AG20443 (cell line): Measurements from ENCODE around the gene CD28.
"Not testable (repeated sequence)": the region's sequence is repeated elsewhere in the genome, so short reads cannot be mapped to it uniquely, and the experiment has no call there.

ENCODE experiments used
- DNase-seq: peaks from one replicate; pipeline ENCODE4 v3.0.0; 2012; ENCODE audit warnings: low spot score, mixed read lengths

The CD28 gene

DNA sequence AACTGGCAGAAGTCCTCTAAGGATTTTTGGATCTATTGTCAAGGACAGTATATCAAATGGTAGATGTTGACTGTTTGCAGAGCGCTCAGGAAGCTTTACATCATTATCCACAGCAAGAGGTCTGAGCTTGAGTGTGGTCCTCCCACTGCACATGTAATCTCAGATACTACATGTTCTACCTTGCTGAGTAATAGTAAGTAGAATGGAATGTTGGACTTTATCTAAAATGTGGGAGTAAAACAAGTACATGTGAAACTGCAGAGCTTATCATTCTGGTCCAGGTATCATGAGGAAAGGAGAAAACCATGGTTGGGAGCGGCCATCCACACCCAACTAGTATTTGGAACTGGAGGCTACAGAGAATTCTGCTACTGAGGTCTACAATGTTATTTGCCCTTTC is 19.3 kb upstream of the CD28 start:
- DNase-seq = no peak

DNA sequence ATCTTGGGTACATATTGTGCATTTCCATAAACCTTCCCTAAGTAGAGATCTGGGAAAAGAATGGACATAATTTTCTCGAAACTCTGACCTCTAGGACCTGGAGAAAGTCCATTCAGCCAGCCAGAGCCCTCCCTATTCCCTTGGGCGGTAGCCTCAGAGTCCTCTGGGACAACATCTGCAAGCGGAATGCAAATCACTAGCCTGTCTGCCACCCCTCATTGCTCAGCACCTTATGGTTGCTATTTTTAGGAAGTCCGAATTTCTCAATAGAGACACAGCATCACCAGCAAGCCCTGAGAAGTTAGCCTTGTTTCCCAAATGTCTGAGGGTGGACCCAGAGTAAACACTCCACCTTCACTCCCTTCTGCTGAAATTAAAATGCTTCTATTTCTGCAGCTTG is 17.6 kb upstream of the CD28 start:
- peak; percentile 57 for DNase-seq

DNA sequence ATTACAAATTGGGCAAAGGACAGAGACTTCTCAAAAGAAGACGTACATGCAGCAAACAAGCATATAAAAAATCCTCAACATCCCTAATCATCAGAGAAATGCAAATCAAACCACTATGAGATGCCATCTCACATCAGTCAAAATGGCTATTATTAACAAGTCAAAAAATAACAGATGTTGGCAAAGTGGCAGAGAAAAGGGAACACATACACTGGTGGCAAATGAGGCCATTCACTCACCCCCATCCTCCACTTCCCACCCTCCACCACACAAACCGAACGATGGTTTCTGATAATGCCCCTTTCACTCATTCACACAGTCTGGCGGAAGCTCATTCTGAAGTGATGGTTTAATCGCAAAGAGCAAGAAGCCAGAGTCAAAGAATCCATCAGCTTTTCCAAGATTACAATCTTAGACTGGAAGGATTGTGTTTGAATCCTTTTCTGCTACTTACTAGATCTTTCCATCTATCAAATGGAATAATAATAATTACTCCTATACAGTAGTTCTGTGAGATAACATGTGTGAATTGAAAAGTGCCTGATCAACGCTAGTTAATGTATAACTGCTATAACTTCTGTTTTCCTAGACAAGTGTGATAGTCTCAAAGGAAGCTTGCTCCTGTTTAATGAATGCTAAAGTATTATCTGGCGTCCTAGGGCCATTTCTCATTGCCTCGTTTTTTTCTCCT is 16.9 kb upstream of the CD28 start:
- no peak for DNase-seq

DNA sequence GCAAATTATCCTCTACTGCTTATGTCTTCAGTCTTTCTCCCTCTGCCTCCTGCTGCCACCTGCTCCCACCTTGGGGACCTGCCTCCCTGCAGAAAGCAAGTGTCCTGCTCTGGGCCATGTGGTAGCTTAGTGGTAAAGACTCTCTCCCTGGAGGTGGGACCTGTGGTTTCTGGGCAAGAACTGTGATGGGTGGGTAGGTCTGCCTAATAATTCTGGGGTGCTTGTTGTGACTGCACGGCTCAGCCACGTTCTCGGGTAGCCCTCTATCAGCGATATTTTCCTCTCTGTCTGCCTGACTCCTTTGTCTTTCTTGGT is 16.4 kb upstream of the CD28 start:
- DNase-seq = no peak

DNA sequence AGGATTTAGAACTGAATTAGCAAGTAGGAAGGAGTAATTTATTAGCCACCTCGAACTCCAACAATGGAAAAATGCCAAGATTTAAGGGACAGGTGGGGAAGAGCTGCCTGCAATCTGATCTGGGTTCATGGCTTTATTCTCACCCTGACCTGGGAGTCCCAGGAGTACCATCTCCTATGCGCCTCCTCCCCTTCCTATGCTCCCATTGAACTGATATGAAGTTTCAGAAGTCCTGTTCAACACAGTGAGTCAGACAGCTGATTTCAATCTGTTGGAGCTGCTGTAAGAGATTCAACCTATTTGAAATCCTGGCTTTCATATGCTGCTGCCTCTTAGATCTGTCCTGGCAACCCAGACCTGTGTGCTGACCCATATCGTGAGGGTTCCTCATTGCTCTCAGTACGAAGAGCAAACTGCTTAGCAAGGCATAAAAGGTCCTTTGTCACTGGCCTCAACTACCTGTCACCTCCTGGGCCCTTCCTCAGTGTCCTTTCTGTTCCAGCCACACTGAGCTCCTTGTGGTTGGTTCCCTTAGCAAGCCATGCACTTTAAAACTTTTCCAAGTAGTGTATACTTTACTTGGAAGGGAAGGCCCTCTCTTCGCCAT is 15.9 kb upstream of the CD28 start:
- DNase-seq = peak; percentile 24

DNA sequence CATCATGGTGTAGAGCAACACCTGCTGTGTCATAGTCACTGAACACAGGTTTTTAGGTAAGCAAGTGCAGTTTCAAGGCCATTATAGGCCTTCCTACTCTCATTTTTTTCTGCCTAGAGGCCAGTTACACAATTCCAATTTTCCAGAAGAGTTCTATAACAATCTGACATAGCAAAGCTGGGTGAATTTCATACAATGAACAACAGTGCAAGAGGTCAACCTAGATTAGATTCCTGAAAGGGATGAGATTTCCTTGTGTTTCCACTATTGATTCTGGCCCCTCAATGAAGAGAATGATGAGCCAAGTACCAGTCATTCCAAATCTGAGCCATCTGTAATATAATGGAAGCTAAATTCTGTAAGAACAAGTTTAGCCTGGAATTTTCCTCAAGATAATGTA is 15.3 kb upstream of the CD28 start:
- DNase-seq = no peak

DNA sequence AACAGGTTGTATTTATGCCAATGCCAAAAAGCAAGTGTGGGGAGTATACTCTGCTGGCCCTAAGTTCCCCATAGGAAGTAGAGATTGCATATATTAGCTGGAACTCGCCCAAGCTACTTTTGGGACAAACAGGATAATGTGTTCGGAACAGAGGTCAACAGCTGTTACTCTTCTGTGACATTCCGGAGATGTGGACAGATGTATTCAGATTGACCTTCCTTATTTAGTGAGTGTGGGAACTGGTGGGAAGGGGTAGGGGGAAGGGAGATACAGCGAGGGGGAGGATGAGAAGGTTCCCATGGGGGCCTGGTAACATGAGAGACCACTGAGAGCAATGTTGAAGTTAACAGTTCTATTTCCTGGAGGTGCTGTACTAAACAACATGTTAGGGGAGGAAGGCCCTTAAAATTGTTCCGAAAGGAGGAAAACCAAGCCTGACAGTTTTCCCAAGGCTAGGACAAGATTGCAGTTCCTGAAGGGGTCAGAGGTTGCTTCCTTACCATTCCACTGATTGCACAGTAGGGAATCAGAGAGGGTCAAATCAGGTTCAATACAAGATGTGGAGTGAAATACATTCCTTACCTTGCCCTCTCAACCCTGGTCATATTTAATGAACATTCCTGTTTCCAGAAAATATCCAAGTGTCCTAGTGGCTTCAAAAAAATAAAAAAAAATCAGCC is 14.3 kb upstream of the CD28 start:
- DNase-seq = no peak

DNA sequence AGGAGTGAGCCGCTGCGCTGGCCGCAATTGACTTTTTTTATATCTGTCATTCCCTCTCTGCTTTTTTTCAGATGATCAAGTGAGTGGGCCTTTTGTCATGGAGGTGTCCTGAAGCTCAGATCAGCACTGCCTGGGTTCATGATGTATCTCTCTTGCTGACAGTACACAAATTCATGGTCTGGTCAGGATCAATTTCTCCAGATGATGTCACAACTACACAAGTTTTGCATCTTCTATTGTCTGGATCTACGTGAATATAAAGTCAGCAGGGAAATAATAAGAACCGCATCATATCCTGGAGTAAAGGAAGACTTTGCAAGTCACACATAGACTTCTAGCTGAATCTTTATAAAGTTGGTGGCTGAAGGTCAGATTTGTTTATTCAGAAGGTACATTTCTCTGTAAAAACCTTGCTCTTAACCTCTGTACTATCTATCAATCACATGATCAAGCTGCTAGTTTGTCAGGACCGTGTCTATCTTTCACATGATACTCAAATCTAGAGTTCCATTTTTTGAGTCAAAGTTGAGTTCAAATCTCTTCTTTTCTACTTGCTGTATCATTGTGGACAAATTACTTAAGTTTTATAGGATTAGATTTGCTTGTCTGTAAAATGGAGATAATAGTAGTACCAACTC is 13.1 kb upstream of the CD28 start:
- no peak for DNase-seq

DNA sequence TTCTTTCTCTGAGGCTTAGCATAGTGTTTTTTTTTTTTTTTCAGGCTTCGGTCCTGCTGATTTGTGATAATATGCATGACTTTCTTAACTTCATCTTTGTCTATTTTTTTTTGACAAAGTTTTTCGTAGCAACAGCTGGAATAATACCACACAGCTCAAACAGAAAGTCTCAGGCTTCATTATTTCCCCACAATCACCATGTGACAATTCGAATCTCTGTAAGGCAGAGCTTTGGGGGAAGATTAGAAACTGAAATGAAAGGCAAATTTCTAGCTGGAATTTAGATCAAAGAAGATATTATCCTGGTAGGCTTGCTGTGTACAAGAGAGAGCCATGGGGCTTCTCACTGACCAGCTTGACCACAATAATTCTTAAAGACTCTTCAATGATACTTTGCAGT is 12.2 kb upstream of the CD28 start:
- DNase-seq = no peak

DNA sequence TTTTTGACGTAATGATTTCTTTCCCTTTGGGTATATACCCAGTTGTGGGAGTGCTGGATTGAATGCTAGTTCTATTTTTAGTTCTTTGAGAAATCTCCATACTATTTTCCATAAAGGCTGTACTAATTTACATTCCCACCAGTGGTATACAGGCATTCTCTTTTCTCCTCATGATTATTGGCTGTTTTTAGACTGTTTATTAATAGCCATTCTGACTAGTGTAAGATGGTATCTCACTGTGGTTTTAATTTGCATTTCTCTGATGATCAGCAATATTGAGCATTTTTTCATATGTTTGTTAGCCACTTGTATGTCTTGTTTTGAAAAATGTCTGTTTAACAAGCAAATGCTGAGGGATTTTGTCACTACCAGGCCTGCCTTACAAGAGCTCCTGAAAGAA is 9.2 kb upstream of the CD28 start:
- DNase-seq = no peak

DNA sequence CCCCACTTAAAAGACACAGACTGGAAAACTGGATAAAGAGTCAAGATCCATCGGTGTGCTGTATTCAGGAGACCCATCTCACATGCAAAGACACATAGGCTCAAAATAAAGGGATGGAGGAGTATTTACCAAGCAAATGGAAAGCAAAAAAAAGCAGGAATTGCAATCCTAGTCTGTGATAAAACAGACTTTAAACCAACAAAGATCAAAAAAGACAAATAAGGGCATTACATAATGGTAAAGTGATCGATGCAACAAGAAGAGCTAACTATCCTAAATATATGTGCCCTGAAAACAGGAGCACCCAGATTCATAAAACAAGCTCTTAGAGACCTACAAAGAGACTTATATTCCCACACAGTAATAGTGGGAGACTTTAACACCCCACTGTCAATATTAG is 8.7 kb upstream of the CD28 start:
- not testable (repeated sequence) for DNase-seq

DNA sequence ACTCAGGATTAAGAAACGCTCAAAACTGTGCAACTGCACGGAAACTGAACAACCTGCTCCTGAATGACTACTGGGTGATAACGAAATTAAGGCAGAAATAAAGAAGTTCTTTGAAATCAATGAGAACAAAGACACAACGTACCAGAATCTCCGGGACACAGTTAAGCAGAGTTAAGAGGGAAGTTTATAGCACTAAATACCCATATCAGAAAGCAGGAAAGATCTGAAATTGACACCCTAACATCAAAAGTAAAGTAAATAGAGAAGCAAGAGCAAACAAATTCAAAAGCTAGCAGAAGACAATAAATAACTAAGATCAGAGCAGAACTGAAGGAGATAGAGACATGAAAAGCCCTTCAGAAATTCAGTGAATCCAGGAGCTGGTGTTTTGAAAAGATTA is 8.0 kb upstream of the CD28 start:
- DNase-seq = not testable (repeated sequence)

DNA sequence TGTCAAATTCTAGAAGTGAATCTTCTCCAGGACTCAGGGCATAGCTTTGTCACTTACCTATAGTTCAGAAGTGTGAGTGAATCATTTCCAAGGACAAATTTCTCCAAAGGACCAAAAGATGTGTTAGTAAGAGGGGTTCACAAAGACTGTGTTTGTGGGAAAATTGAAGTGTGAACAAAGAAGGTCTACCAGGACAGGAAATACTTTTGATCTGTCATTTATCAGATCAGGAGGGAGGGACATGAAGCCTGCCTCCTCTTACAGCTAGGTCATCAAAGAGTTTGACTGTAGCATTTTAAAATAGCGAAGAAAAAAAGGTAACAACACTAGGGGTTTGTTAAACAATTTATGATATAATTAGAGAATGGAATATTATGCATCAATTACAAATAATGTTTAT is 2.0 kb upstream of the CD28 start:
- DNase-seq = no peak

DNA sequence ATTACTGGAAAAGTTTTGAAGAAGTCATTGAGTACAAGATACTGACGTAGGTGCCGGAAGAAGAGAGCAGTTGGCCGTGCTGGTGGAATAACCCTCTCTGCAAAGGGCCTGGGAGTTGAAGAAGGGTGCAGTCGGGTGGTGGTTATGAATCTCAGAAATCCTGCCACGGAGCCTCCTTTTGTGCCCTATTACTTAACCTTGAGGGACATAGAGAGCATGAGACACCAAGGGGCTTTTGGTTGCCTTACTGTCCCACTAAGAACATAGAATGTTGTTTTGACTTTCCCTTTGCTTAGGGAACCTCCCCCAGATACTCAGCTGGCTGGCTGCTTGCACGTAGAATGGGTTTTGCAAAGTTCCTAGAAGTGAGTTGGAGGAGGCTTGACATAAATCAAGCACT is 1.3 kb upstream of the CD28 start:
- no peak for DNase-seq

DNA sequence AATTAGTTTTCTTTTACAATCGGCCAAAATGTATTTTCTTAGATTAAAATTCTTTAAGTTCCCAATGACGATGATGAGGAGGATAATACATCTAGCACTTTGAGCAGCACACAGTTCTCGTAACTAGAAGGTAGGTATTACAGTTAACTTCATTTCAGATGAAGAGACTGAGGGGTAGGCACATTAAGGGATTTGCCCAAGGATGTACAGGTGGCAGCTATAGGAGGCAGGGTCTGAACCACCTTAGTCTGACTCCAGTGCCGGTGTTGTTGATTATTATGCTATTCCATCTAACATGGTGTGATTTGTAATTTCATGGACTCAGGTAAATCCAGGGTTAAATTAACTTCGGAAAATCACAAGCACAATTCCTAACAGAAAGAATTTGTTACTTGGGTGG is 1.1 kb downstream of the CD28 start:
- no peak for DNase-seq

DNA sequence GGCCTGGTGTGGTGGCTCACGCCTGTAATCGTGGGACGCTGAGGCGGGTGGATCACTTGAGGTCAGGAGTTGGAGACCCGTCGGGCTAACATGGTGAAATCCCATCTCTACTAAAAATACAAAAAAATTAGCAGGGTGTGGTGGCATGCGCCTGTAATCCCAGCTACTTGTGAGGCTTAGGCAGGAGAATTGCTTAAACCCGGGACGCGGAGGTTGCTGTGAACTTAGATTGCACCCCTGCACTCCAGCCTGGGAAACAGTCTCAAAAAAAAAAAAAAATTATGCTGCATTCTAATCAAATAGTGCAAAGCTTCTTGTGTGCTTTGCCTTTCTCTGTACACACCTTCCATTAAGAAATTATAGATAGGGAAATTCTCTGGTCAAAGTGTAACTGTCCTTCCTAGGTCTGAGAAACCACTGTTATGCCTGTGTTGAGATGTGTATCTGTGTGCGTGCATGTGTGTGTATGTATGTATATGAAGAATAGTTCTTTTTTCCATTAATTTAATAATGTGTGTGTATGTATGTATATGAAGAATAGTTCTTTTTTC is 2.5 kb downstream of the CD28 start:
- DNase-seq = no peak

DNA sequence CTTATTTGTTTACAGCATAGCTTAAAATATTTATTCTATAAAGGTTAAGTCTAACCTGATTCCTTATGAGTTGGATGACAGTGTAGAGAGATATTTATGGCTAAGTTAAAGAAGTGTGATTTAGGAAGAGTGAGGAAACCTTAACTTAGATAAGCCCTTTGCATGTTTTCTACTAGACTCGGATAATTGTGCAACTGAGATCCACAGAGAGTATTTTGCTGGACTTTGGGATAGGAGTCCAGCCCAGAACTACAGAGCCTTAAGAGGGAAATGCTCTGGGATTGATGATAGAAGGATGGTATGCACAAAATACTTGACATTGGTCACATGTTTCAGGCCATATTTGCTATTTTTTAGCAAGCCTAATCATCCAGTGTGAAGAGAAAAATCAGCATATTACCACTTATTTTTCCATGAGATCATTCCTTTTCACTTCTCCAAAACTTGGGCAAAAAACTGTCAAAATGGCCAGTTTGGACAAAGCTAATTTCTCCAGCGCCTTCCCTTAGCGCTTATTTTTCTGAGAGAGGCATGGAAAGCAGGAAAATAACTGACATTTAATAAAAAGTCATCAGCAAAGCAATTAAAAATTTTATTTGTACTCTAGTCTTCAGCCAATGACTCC is 3.1 kb downstream of the CD28 start:
- no peak for DNase-seq

DNA sequence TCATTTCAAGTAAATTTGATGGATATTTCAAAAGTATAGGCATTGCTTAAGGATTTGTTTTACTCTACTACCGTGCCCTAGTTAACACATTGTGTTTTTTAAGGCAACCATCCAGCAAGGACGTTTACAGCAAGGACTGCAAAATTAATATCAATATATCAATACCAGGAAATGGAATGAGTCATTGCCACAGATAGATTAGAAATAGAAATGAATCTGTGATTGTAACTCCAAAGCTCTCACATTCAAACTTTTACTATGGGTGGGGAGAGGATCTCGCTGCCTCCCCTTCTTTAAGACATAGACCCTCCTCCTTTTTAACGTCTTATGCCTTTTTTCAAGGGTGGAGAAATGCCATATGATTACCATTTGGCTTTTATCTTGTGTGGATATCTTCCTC is 3.8 kb downstream of the CD28 start:
- DNase-seq = no peak

DNA sequence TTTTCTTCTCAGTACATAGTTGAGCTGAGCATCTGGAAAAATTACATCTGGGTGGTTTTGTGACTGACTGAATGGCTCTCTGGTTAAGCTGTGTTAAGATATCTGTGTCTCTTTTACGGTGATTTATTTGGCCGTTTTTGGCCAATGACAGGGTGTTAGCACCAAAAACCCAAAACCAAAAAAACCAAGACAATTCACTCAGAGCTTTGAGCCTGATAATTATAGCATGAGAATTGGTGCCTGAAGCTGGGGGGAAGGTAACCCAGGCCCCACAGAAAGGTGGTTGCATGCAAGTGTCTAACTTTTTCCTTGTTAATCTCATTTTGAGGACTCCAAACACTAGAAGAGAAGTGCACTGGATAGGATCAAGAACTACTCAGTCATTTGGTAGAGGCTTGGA is 4.5 kb downstream of the CD28 start:
- no peak for DNase-seq

DNA sequence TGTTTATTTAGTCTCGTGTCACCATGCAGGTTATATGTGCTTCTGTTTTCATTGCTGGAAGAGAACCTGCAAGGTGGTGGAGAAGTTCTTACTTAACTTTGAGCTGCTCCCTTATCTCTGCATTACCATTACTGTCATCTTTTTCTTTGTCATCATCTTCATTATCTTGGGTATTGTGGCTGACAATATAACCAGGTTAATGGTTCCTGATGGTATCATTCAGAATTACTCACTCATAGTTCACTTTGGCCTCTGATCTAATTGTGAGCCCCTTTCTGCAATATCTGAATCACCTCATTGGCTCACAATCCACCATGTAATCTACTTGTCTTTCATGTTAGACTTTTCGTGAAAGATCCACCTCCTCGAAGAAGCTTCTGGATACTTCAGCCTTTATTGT is 5.0 kb downstream of the CD28 start:
- DNase-seq = no peak

DNA sequence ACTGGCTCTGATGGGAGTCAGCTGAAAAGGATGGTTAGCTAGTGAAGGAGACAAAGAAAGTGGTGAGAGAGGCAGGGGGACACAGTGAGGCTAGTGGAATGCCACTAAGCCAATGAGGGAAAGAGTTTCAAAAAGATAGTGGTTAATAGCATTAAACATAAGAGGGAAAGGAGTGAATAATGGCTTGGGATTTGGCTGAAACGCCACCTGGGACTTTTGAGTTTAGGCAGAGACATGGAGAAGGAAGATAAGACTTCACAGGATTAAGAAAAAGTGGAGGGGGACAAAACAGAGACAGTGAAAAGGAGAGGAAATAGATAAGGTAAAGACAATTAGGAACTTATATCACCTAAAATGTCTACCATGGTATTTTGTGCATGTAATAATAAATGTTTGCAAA is 6.9 kb downstream of the CD28 start:
- DNase-seq = no peak

DNA sequence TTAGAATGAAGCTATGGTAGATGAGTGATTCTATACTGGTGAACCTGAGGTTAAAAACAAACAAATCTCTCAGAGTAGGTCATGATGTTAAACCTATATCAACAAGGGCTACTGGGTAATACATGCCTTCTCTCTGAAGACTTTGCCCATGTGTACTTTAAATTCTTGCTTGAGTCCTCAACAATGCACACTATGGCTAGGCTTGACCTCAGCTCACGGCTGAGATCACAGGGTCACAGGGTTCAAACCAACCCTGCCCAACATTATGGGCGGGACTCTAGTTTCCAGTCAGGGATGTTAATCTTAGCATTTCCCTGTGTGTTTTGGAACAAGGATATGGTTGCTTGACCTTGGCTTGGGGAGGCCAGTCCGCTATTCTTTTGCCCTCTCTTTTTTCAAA is 7.7 kb downstream of the CD28 start:
- DNase-seq = no peak

DNA sequence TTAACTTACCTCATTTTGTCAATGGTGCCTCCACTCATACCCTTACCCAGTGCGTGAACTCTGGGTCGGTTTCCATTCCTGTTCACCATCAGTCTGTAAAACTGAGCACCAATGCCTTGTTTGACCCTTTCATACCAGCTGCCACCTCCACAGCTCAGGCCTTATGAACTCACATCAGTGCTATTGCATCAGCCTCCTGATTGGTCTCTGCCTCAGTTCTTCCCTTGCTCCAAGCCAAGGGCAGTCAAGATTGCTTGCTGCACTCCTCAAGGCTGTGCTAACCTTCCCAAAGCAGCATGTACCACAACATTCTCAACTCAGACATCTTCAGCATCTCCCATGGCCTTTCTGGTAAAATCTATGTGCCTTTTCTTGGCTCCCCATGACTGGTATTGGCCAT is 9.3 kb downstream of the CD28 start:
- no peak for DNase-seq
